Stomach (tissue), 4 donors: ENCODE data around the gene ZNF136.

Experiments
- POLR2AphosphoS5 ChIP-seq, 3 donors: sonication (generic); formaldehyde crosslinking; IDR thresholded peaks; one replicate each; pipeline ENCODE4 v1.6.1; 2016; ENCODE audit warnings: antibody characterized with exemption in 3 of 3
- TF ChIP-seq, protein P1 (sequence below), 7 experiments: fragments of 450-650 bp in 4 of 7; fragments of 200-600 bp in 3 of 7; sonication (generic) in 3 of 7; IDR thresholded peaks; one replicate each; pipeline ENCODE4 v1.5.1; 2016 to 2019; ENCODE audit warnings: antibody characterized with exemption in 7 of 7, control low read depth in 2 of 7, mild to moderate bottlenecking in 1 of 7

DNA sequence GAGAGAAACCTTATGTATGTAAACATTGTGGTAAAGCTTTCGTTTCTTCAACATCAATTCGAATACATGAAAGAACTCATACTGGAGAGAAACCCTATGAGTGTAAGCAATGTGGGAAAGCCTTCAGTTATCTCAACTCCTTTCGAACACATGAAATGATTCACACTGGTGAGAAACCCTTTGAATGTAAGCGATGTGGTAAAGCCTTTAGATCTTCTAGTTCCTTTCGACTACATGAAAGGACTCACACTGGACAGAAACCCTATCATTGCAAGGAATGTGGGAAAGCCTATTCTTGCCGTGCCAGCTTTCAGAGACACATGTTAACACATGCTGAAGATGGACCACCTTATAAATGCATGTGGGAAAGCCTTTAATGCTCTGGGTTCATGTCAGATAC lies 24.7 kb downstream of the ZNF136 start:
- TF ChIP-seq POLR2AphosphoS5 (IDR thresholded peaks at IDR 0.05), result no peak
- TF ChIP-seq, protein P1, sequence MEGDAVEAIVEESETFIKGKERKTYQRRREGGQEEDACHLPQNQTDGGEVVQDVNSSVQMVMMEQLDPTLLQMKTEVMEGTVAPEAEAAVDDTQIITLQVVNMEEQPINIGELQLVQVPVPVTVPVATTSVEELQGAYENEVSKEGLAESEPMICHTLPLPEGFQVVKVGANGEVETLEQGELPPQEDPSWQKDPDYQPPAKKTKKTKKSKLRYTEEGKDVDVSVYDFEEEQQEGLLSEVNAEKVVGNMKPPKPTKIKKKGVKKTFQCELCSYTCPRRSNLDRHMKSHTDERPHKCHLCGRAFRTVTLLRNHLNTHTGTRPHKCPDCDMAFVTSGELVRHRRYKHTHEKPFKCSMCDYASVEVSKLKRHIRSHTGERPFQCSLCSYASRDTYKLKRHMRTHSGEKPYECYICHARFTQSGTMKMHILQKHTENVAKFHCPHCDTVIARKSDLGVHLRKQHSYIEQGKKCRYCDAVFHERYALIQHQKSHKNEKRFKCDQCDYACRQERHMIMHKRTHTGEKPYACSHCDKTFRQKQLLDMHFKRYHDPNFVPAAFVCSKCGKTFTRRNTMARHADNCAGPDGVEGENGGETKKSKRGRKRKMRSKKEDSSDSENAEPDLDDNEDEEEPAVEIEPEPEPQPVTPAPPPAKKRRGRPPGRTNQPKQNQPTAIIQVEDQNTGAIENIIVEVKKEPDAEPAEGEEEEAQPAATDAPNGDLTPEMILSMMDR (IDR thresholded peaks at IDR 0.05), result no peak
